Loucy (cell line): ENCODE results near the gene SAMD4B.

Source experiments
- EZH2phosphoT487 ChIP-seq: fragments of 200-600 bp; IDR thresholded peaks from 2 replicates; pipeline ENCODE4 v1.6.1; 2018; ENCODE audit warnings: antibody characterized with exemption, mild to moderate bottlenecking, moderate library complexity, borderline replicate concordance
- TF ChIP-seq, protein P1 (sequence below): fragments of 200-600 bp; sonication (generic); conservative IDR thresholded peaks from 2 replicates; pipeline ENCODE4 v1.5.1; 2014; ENCODE audit warnings: mild to moderate bottlenecking, antibody characterized with exemption, low read length

DNA sequence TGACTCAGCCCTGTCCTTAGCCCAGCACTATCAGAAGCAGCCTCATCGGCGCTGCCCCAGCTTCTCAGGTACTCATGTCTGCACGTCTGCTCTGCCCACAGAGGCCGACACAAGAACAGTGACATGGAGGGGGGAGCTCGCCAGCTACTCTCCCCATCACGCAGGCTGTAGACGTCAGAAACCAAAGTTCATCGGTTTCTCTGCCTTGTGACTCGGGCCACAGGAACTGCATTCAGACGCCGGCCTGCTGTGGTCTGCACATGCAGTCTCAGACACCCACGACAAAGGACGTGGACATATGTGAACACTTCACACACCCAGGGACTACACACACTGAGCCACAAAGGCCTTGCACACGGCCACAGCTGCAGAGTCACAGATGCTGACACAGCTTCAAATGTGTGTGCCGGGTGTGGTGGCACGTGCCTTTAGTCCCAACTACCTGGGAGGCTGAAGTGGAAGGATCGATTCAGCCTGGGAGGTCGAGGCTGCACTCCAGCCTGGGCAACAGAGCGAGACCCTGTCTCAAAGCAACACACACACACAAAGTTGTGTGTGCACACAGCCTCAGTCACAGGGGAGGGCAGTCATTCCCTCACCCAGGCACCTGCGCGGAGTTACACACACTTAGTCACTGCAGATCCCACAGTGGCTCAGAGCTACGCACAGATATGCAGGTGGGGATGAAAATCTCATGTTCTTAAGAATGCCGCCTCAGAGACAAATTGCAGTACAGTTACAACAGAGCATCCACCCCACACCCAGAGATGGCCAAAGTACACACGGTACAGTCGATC lies 59.5 kb downstream of the SAMD4B start:
- TF ChIP-seq, protein P1, sequence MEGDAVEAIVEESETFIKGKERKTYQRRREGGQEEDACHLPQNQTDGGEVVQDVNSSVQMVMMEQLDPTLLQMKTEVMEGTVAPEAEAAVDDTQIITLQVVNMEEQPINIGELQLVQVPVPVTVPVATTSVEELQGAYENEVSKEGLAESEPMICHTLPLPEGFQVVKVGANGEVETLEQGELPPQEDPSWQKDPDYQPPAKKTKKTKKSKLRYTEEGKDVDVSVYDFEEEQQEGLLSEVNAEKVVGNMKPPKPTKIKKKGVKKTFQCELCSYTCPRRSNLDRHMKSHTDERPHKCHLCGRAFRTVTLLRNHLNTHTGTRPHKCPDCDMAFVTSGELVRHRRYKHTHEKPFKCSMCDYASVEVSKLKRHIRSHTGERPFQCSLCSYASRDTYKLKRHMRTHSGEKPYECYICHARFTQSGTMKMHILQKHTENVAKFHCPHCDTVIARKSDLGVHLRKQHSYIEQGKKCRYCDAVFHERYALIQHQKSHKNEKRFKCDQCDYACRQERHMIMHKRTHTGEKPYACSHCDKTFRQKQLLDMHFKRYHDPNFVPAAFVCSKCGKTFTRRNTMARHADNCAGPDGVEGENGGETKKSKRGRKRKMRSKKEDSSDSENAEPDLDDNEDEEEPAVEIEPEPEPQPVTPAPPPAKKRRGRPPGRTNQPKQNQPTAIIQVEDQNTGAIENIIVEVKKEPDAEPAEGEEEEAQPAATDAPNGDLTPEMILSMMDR = no peak
- TF ChIP-seq EZH2phosphoT487 = no peak
